Endothelial cell of umbilical vein (primary cell): ENCODE data around the gene OPA1.

Source experiments
- CTCF ChIP-seq, 2 donors: IDR thresholded peaks; 1 replicate in 1 of 2; 2 replicates in 1 of 2; pipeline ENCODE4 v1.5.1; 2011; ENCODE audit warnings: low read length in 2 of 2, mild to moderate bottlenecking in 2 of 2, moderate library complexity in 2 of 2, control low read depth in 1 of 2, inconsistent platforms in 1 of 2, low read depth in 1 of 2; ENCODE audit not compliant: insufficient read depth in 1 of 2; ENCODE audit errors: extremely low read depth in 1 of 2
- EZH2 ChIP-seq: IDR thresholded peaks from 2 replicates; pipeline ENCODE4 v1.6.1; 2012; ENCODE audit warnings: borderline replicate concordance, low read depth, mild to moderate bottlenecking, moderate library complexity, low read length, inconsistent platforms; ENCODE audit not compliant: severe bottlenecking
- FOS ChIP-seq: IDR thresholded peaks from 2 replicates; pipeline ENCODE4 v1.6.1; 2011; ENCODE audit warnings: mild to moderate bottlenecking, low read length, moderate library complexity, borderline replicate concordance; ENCODE audit not compliant: insufficient read depth
- POLR2A ChIP-seq: IDR thresholded peaks from 2 replicates; pipeline ENCODE4 v1.6.1; 2012; ENCODE audit warnings: low read depth, mild to moderate bottlenecking, control low read depth, low read length
- POLR2AphosphoS5 ChIP-seq: IDR thresholded peaks from 2 replicates; pipeline ENCODE4 v1.6.1; 2012; ENCODE audit warnings: low read depth, mild to moderate bottlenecking, control low read depth, low read length, moderate library complexity; ENCODE audit not compliant: insufficient read depth
- TF ChIP-seq, protein P1 (sequence below): IDR thresholded peaks from 2 replicates; pipeline ENCODE4 v1.6.1; 2011; ENCODE audit not compliant: insufficient read depth, insufficient read length

DNA sequence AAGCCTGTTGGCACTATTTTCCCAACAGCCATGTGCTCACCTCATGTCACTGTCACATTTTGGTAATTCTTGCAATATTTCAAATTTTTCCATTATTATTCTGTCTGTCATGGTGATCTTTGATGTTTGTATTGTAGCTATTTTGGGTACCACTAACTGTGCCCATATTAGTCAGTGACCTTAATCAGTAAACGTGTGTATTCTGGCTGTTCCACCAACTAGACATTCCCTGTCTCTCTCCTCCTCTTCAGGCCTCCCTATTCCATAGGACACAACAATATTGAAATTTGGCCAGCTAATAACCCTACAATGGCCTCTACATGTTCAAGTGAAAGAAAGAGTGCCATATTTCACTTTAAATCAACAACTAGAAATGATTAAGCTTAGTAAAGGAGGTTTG lies 88.6 kb downstream of the OPA1 start:
- TF ChIP-seq CTCF (IDR thresholded peaks at IDR 0.05; ENCODE audit: extremely low read depth in 1 of 2, insufficient read depth in 1 of 2, low read depth in 1 of 2, low read length in 2 of 2) (no peak), EZH2 (no peak), FOS (no peak), POLR2A (no peak), POLR2AphosphoS5 (no peak)
- TF ChIP-seq, protein P1, sequence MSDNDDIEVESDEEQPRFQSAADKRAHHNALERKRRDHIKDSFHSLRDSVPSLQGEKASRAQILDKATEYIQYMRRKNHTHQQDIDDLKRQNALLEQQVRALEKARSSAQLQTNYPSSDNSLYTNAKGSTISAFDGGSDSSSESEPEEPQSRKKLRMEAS, result no peak
